GM23338 (cell line): ENCODE data around the gene B3GALT2. TPM values are rescaled to one million over a fixed set of nuclear protein-coding genes. Genes with fewer than 3 reads are reported as not detected.

ENCODE experiments used
- ATAC-seq: fragments of 200-7000 bp; cut with Tn5 transposase; 3 replicates; pipeline ENCODE4 v1.9.1; 2020
- DNase-seq: peaks from one replicate; pipeline ENCODE4 v3.0.0-alpha.2; 2015; ENCODE audit warnings: low spot score
- H2AFZ ChIP-seq: fragments of 200-600 bp; sonication (generic); 2 replicates; pipeline ENCODE4 v1.8.0; 2016; ENCODE audit warnings: antibody characterized with exemption, mild to moderate bottlenecking, moderate library complexity
- H3F3A ChIP-seq: fragments of 200-600 bp; sonication (generic); replicated peaks from 2 replicates; pipeline ENCODE4 v1.8.0; 2017; ENCODE audit warnings: antibody characterized with exemption, mixed run types, low read depth
- H3K27ac ChIP-seq: fragments of 200-600 bp; sonication (generic); 2 replicates; pipeline ENCODE4 v1.6.1; 2016; ENCODE audit warnings: low read depth
- H3K27me3 ChIP-seq: fragments of 200-600 bp; sonication (generic); 2 replicates; pipeline ENCODE4 v1.8.0; 2016; ENCODE audit warnings: mild to moderate bottlenecking, mixed run types, moderate library complexity; ENCODE audit not compliant: insufficient read depth
- H3K36me3 ChIP-seq: fragments of 200-600 bp; sonication (generic); 2 replicates; pipeline ENCODE4 v1.8.0; 2016; ENCODE audit warnings: mild to moderate bottlenecking; ENCODE audit not compliant: insufficient read depth
- H3K4me1 ChIP-seq: fragments of 200-600 bp; sonication (generic); 2 replicates; pipeline ENCODE4 v1.8.0; 2016; ENCODE audit warnings: mild to moderate bottlenecking, moderate library complexity; ENCODE audit not compliant: insufficient read depth
- H3K4me2 ChIP-seq: fragments of 200-600 bp; sonication (generic); 2 replicates; pipeline ENCODE4 v1.7.1; 2017; ENCODE audit warnings: mixed run types
- H3K4me3 ChIP-seq: fragments of 200-600 bp; sonication (generic); 2 replicates; pipeline ENCODE4 v1.6.1; 2016; ENCODE audit warnings: mixed run types
- H3K79me2 ChIP-seq: fragments of 200-600 bp; sonication (generic); replicated peaks from 2 replicates; pipeline ENCODE4 v1.8.0; 2017; ENCODE audit warnings: mild to moderate bottlenecking; ENCODE audit not compliant: insufficient read depth
- H3K9me2 ChIP-seq: fragments of 200-600 bp; sonication (generic); 2 replicates; pipeline ENCODE4 v1.8.0; 2017; ENCODE audit not compliant: insufficient read depth
- H4K20me1 ChIP-seq: fragments of 200-600 bp; sonication (generic); replicated peaks from 2 replicates; pipeline ENCODE4 v1.8.0; 2017; ENCODE audit warnings: mild to moderate bottlenecking; ENCODE audit not compliant: insufficient read depth
- H3K27ac Mint-ChIP-seq: 2 replicates; pipeline ENCODE4 v1.8.0; 2020; ENCODE audit warnings: inconsistent platforms, mild to moderate bottlenecking, moderate library complexity, mixed read lengths
- H3K27me3 Mint-ChIP-seq: 3 replicates; pipeline ENCODE4 v1.8.0; 2022; ENCODE audit warnings: low read depth, mild to moderate bottlenecking, moderate library complexity, mixed read lengths, inconsistent platforms; ENCODE audit not compliant: insufficient read depth, poor library complexity
- H3K36me3 Mint-ChIP-seq: 3 replicates; pipeline ENCODE4 v1.8.0; 2021; ENCODE audit warnings: low read depth, mild to moderate bottlenecking, inconsistent platforms, moderate library complexity, mixed read lengths
- H3K4me1 Mint-ChIP-seq: 3 replicates; pipeline ENCODE4 v1.8.0; 2020; ENCODE audit warnings: mild to moderate bottlenecking, inconsistent platforms, mixed read lengths
- H3K4me3 Mint-ChIP-seq: 3 replicates; pipeline ENCODE4 v1.8.0; 2021; ENCODE audit warnings: moderate library complexity, mild to moderate bottlenecking, inconsistent platforms, mixed read lengths
- H3K9me3 Mint-ChIP-seq: 3 replicates; pipeline ENCODE4 v1.8.0; 2020; ENCODE audit warnings: moderate library complexity, mild to moderate bottlenecking, inconsistent platforms, mixed read lengths
- NANOG ChIP-seq: IDR thresholded peaks from 2 replicates; pipeline ENCODE4 v1.6.1; 2016; ENCODE audit warnings: antibody characterized with exemption, borderline replicate concordance
- polyA plus RNA-seq: library from polyadenylated mRNA; unstranded; fragments of >200 nt; fragmentation: Nextera tagmentation; extraction: Ambion mirVana; gene quantifications from 2 replicates; pipeline ENCODE4 v1.2.1, GENCODE V29; 2016
- total RNA-seq: library from RNA; depleted of rRNA; stranded (reverse); fragments of >200 nt; shearing (Covaris generic); gene quantifications from 2 replicates; pipeline ENCODE4 v1.2.3, GENCODE V29; 2014
- TF ChIP-seq, protein P1 (sequence below): fragments of 250-450 bp; sonication (Bioruptor Pico); IDR thresholded peaks from 2 replicates; pipeline ENCODE4 v1.5.0; 2020; ENCODE audit warnings: mild to moderate bottlenecking, moderate library complexity
- TF ChIP-seq, protein P2 (sequence below): IDR thresholded peaks from one replicate; pipeline ENCODE4 v1.6.1; 2018; ENCODE audit warnings: antibody characterized with exemption; ENCODE audit not compliant: unreplicated experiment

B3GALT2 gene
- total and polyA plus RNA-seq, 2 experiments from 2014 or later = 1.2 TPM; not detected in 1

DNA sequence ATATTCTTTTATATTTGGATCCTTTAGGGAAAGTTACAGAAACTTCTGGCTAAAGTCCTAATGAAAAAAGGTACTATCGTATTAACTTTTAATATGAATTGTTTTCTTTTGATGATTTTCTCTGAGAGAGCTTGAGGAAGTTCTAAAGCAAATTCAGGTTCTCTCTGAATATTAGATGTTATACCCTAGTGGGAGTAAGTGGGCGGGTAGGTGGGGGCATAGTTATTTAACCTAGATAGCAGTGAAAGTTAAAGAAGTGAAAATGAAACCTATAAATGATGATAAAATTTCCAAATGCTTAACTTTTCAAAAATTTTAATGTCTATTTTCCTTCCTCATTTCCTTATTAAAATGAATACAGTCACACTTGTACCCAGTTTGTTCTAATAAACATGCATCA, 26.2 kb upstream of the B3GALT2 start (continued):
- TF ChIP-seq, protein P1, sequence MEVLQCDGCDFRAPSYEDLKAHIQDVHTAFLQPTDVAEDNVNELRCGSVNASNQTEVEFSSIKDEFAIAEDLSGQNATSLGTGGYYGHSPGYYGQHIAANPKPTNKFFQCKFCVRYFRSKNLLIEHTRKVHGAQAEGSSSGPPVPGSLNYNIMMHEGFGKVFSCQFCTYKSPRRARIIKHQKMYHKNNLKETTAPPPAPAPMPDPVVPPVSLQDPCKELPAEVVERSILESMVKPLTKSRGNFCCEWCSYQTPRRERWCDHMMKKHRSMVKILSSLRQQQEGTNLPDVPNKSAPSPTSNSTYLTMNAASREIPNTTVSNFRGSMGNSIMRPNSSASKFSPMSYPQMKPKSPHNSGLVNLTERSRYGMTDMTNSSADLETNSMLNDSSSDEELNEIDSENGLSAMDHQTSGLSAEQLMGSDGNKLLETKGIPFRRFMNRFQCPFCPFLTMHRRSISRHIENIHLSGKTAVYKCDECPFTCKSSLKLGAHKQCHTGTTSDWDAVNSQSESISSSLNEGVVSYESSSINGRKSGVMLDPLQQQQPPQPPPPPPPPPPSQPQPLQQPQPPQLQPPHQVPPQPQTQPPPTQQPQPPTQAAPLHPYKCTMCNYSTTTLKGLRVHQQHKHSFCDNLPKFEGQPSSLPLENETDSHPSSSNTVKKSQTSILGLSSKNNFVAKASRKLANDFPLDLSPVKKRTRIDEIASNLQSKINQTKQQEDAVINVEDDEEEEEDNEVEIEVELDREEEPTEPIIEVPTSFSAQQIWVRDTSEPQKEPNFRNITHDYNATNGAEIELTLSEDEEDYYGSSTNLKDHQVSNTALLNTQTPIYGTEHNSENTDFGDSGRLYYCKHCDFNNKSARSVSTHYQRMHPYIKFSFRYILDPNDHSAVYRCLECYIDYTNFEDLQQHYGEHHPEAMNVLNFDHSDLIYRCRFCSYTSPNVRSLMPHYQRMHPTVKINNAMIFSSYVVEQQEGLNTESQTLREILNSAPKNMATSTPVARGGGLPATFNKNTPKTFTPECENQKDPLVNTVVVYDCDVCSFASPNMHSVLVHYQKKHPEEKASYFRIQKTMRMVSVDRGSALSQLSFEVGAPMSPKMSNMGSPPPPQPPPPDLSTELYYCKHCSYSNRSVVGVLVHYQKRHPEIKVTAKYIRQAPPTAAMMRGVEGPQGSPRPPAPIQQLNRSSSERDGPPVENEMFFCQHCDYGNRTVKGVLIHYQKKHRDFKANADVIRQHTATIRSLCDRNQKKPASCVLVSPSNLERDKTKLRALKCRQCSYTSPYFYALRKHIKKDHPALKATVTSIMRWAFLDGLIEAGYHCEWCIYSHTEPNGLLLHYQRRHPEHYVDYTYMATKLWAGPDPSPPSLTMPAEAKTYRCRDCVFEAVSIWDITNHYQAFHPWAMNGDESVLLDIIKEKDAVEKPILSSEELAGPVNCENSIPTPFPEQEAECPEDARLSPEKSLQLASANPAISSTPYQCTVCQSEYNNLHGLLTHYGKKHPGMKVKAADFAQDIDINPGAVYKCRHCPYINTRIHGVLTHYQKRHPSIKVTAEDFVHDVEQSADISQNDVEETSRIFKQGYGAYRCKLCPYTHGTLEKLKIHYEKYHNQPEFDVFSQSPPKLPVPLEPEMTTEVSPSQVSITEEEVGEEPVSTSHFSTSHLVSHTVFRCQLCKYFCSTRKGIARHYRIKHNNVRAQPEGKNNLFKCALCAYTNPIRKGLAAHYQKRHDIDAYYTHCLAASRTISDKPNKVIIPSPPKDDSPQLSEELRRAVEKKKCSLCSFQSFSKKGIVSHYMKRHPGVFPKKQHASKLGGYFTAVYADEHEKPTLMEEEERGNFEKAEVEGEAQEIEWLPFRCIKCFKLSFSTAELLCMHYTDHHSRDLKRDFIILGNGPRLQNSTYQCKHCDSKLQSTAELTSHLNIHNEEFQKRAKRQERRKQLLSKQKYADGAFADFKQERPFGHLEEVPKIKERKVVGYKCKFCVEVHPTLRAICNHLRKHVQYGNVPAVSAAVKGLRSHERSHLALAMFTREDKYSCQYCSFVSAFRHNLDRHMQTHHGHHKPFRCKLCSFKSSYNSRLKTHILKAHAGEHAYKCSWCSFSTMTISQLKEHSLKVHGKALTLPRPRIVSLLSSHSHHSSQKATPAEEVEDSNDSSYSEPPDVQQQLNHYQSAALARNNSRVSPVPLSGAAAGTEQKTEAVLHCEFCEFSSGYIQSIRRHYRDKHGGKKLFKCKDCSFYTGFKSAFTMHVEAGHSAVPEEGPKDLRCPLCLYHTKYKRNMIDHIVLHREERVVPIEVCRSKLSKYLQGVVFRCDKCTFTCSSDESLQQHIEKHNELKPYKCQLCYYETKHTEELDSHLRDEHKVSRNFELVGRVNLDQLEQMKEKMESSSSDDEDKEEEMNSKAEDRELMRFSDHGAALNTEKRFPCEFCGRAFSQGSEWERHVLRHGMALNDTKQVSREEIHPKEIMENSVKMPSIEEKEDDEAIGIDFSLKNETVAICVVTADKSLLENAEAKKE = no peak
- no peak for TF ChIP-seq NANOG

DNA sequence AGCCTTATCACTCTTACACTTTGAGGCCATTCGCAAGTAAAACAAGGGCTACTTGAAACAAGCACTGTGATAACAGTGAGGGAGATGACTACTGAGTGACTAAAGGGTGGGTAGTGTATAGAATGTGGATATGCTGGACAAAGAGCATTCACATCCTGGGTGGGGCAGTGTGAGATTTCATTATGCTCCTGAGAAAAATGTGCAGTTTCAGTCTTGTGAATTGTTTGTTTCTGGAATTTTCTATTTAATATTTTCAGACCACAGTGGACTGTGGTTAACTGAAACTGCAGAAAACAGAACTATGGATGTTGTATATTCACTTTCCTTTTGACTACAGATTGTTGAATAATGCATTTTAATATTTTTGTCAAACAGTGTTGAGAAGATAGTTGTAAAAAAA, 25.1 kb upstream of the B3GALT2 start:
- H3K4me2 ChIP-seq = no peak overlapping the region
- Mint-ChIP-seq H3K27me3 (peaks cover 2% of the 10 kb centered on the region), H3K4me3 (no peak overlapping the region), H3K4me1 (peaks cover 22% of the 10 kb centered on the region), H3K27ac (0 out of 2 replicates have a peak overlapping the region, but pooled peaks have one; percentile 21), H3K36me3 (peaks cover 39% of the 10 kb centered on the region), H3K9me3 (no peaks in the 10 kb centered on the region)
- H3K4me1 ChIP-seq = peaks cover 13% of the 10 kb centered on the region
- no peaks in the 10 kb centered on the region; the same call in 1 of the 2 replicates for H3K36me3 ChIP-seq
- no peak overlapping the region for H2AFZ ChIP-seq
- no peak overlapping the region for H3K4me3 ChIP-seq
- ATAC-seq (no peak), DNase-seq (no peak)
- H3K9me2 ChIP-seq = no peaks in the 10 kb centered on the region
- H4K20me1 ChIP-seq = no peaks in the 10 kb centered on the region; the same call in 1 of the 2 replicates
- peaks cover 12% of the 10 kb centered on the region; the same call in 1 of the 2 replicates for H3K79me2 ChIP-seq
- no peak overlapping the region for H3K27ac ChIP-seq
- no peaks in the 10 kb centered on the region for H3F3A ChIP-seq
- H3K27me3 ChIP-seq = no peaks in the 10 kb centered on the region
- TF ChIP-seq, protein P2, sequence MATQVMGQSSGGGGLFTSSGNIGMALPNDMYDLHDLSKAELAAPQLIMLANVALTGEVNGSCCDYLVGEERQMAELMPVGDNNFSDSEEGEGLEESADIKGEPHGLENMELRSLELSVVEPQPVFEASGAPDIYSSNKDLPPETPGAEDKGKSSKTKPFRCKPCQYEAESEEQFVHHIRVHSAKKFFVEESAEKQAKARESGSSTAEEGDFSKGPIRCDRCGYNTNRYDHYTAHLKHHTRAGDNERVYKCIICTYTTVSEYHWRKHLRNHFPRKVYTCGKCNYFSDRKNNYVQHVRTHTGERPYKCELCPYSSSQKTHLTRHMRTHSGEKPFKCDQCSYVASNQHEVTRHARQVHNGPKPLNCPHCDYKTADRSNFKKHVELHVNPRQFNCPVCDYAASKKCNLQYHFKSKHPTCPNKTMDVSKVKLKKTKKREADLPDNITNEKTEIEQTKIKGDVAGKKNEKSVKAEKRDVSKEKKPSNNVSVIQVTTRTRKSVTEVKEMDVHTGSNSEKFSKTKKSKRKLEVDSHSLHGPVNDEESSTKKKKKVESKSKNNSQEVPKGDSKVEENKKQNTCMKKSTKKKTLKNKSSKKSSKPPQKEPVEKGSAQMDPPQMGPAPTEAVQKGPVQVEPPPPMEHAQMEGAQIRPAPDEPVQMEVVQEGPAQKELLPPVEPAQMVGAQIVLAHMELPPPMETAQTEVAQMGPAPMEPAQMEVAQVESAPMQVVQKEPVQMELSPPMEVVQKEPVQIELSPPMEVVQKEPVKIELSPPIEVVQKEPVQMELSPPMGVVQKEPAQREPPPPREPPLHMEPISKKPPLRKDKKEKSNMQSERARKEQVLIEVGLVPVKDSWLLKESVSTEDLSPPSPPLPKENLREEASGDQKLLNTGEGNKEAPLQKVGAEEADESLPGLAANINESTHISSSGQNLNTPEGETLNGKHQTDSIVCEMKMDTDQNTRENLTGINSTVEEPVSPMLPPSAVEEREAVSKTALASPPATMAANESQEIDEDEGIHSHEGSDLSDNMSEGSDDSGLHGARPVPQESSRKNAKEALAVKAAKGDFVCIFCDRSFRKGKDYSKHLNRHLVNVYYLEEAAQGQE = no peak
- TF ChIP-seq, protein P1 = no peak
